ENCODE measurements around the gene ZBTB44. TPM values are rescaled to one million over a fixed set of nuclear protein-coding genes. Genes with fewer than 3 reads are reported as not detected.

ZBTB44 gene
- total RNA-seq, 1 experiment from 2014 or later = 32.5 TPM

- H3K9me3 ChIP-seq (ENCODE audit: control insufficient read depth in 1 of 2, insufficient read depth in 1 of 2, low read depth in 1 of 2, low read length in 2 of 2) = no peaks in the 10 kb centered on the region
- no peaks in the 10 kb centered on the region for H3K9me2 ChIP-seq (ENCODE audit: insufficient read depth)
- no peaks in the 10 kb centered on the region for H3K4me1 ChIP-seq (ENCODE audit: control insufficient read depth in 1 of 2, insufficient read depth in 2 of 2, low read length in 2 of 2)
- no peaks in the 10 kb centered on the region for H4K20me1 ChIP-seq (ENCODE audit: insufficient read depth)
- intact Hi-C loops (cut with micrococcal nuclease) = no loop called here
- H3K4me2 ChIP-seq (ENCODE audit: low read length) = no peak overlapping the region
- H3K27me3 ChIP-seq (ENCODE audit: insufficient read depth, low read length) = no peaks in the 10 kb centered on the region
- DNase-seq (ENCODE audit: low read depth, low spot score) (no peak), ATAC-seq (no peak)
- POLR2A ChIA-PET = no interaction called here
- H3K36me3 ChIP-seq (ENCODE audit: control insufficient read depth in 1 of 2, insufficient read depth in 2 of 2, low read length in 2 of 2) = peaks cover 0 to 8% of the 10 kb centered on the region in 2 experiments; a peak in 1 of 4 replicates
- RAD21 ChIA-PET (ENCODE audit: low non-redundant PET in 1 of 2, low total read pairs in 2 of 2, uncharacterized antibody in 2 of 2, unreplicated experiment in 2 of 2) = no interaction called here
- H3K79me2 ChIP-seq (ENCODE audit: insufficient read depth, low read length) = peaks cover 31% of the 10 kb centered on the region
- no peak overlapping the region for H3K27ac ChIP-seq (ENCODE audit: low read depth, low read length)
- CTCF ChIA-PET = no interaction called here
- no peak overlapping the region for H3K4me3 ChIP-seq (replicated peaks in 1 of 2; ENCODE audit: low read depth in 1 of 2, low read length in 2 of 2)
- TF ChIP-seq TCF7L2 (IDR thresholded peaks at IDR 0.05; ENCODE audit: borderline replicate concordance, extremely low read depth, insufficient read depth, insufficient read length) = no peak
- no peak for TF ChIP-seq ELF1 (IDR thresholded peaks at IDR 0.05; ENCODE audit: borderline replicate concordance, low read depth)
- no peak for TF ChIP-seq JUND (IDR thresholded peaks at IDR 0.05)
- TF ChIP-seq FOSL1 (IDR thresholded peaks at IDR 0.05; ENCODE audit: low read depth) = no peak
- no peak for TF ChIP-seq MAX (IDR thresholded peaks at IDR 0.05)
- no peak for TF ChIP-seq CEBPB (IDR thresholded peaks at IDR 0.05; ENCODE audit: low read depth)
- TF ChIP-seq EGR1 (IDR thresholded peaks at IDR 0.05; ENCODE audit: low read depth) = no peak
- no peak for TF ChIP-seq EZH2 (IDR thresholded peaks at IDR 0.05)
- no peak for TF ChIP-seq POLR2A (IDR thresholded peaks at IDR 0.05; ENCODE audit: borderline replicate concordance, extremely low read depth, insufficient read depth, insufficient read length)
- TF ChIP-seq CTCF (IDR thresholded peaks at IDR 0.05 in 2 of 3, conservative IDR thresholded peaks at IDR 0.05 in 1 of 3; ENCODE audit: borderline replicate concordance in 1 of 3, insufficient read depth in 1 of 3, low read depth in 2 of 3, low read length in 2 of 3) = no peak
- TF ChIP-seq, protein P1, sequence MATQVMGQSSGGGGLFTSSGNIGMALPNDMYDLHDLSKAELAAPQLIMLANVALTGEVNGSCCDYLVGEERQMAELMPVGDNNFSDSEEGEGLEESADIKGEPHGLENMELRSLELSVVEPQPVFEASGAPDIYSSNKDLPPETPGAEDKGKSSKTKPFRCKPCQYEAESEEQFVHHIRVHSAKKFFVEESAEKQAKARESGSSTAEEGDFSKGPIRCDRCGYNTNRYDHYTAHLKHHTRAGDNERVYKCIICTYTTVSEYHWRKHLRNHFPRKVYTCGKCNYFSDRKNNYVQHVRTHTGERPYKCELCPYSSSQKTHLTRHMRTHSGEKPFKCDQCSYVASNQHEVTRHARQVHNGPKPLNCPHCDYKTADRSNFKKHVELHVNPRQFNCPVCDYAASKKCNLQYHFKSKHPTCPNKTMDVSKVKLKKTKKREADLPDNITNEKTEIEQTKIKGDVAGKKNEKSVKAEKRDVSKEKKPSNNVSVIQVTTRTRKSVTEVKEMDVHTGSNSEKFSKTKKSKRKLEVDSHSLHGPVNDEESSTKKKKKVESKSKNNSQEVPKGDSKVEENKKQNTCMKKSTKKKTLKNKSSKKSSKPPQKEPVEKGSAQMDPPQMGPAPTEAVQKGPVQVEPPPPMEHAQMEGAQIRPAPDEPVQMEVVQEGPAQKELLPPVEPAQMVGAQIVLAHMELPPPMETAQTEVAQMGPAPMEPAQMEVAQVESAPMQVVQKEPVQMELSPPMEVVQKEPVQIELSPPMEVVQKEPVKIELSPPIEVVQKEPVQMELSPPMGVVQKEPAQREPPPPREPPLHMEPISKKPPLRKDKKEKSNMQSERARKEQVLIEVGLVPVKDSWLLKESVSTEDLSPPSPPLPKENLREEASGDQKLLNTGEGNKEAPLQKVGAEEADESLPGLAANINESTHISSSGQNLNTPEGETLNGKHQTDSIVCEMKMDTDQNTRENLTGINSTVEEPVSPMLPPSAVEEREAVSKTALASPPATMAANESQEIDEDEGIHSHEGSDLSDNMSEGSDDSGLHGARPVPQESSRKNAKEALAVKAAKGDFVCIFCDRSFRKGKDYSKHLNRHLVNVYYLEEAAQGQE (IDR thresholded peaks at IDR 0.05; ENCODE audit: low read depth) = no peak
- no peak for TF ChIP-seq EZH2phosphoT487 (IDR thresholded peaks at IDR 0.05; ENCODE audit: borderline replicate concordance)
- TF ChIP-seq YY1 (IDR thresholded peaks at IDR 0.05; ENCODE audit: extremely low read depth, insufficient replicate concordance, low read depth, low read length) = no peak
- TF ChIP-seq SIN3A (IDR thresholded peaks at IDR 0.05; ENCODE audit: low read depth) = no peak
- H3K9ac ChIP-seq (ENCODE audit: low read length) = no peak overlapping the region
- no TSS peak for BruUV-seq (replicated peaks)
- no peak overlapping the region for H2AFZ ChIP-seq (ENCODE audit: low read depth, low read length, poor library complexity, severe bottlenecking)
These were observed 10.1 kb downstream of the ZBTB44 start for GRCh38 chr11:130304651-130305050.
